Adrenal gland (tissue), 12 donors: Measurements from ENCODE around the gene DHRS1. TPM values are rescaled to one million over a fixed set of nuclear protein-coding genes. Genes with fewer than 3 reads are reported as not detected.

Experiments used
- DNase-seq, 7 donors: peaks; one replicate each; pipeline ENCODE4 v3.0.0-alpha.2; 2019 to 2020
- H3K27ac ChIP-seq, 5 donors: fragments of 200-600 bp; sonication (generic) in 4 of 5; 1 replicate in 3 of 5; 2 replicates in 2 of 5; pipeline versions ENCODE4 v1.5.1 to v1.8.0; 2016 to 2020; ENCODE audit warnings: mild to moderate bottlenecking in 1 of 5
- H3K27me3 ChIP-seq: fragments of 200-600 bp; 2 replicates; pipeline ENCODE4 v1.8.0; 2021
- H3K36me3 ChIP-seq, 2 donors: fragments of 200-600 bp; replicated peaks in 1 of 2; 1 replicate in 1 of 2; 2 replicates in 1 of 2; pipeline versions ENCODE4 v1.5.1 to v1.8.0; 2018 to 2022
- H3K4me1 ChIP-seq, 2 donors: fragments of 200-600 bp; replicated peaks in 1 of 2; 1 replicate in 1 of 2; 2 replicates in 1 of 2; pipeline versions ENCODE4 v1.5.1 to v1.8.0; 2018 to 2021
- H3K4me3 ChIP-seq, 4 donors: fragments of 200-600 bp; sonication (generic) in 3 of 4; one replicate each; pipeline ENCODE4 v1.5.1; 2016 to 2018
- H3K9me3 ChIP-seq, 3 donors: fragments of 200-600 bp; sonication (generic) in 1 of 3; replicated peaks in 1 of 3; 1 replicate in 2 of 3; 2 replicates in 1 of 3; pipeline versions ENCODE4 v1.5.1 to v1.8.0; 2016 to 2021
- POLR2A ChIP-seq, 2 donors: fragments of 450-650 bp; IDR thresholded peaks; one replicate each; pipeline ENCODE4 v1.6.1; 2017; ENCODE audit warnings: antibody characterized with exemption in 2 of 2, mild to moderate bottlenecking in 2 of 2, moderate library complexity in 1 of 2
- whole genome bisulfite sequencing, 4 donors: extraction: QIAGEN DNeasy Blood & Tissue Kit in 2 of 4; methylation state at CpG; one replicate each; pipeline versions ENCODE4 v1.1.5 to v1.1.7; 2013 to 2017; 5-methylcytosine and 5-hydroxymethylcytosine counted together
- intact Hi-C, 2 donors: fragments of 100-400 bp; cut with DNase I; formaldehyde crosslinking; loops; one replicate each; pipeline versions ENCODE4 v1.14.1 to v1.15.0; 2022 to 2023
- polyA plus RNA-seq, 3 donors: library from polyadenylated mRNA; stranded (reverse); fragments of 200-250 nt in 2 of 3; fragments of 350-450 nt in 1 of 3; fragmentation: Illumina TruSeq in 1 of 3; extraction: RNeasy Lipid Tissue Mini Kit (QIAGEN cat#74804) in 1 of 3; gene quantifications; one replicate each; pipeline ENCODE4 v1.2.3, GENCODE V29; 2013 to 2014
- total RNA-seq, 9 donors: library from RNA; depleted of rRNA in 4 of 9; stranded (reverse); fragments of >200 nt in 4 of 9; fragments of 120-200 nt in 1 of 9; fragmentation: NEBNext Ultra II Directional in 1 of 9; extraction: Animal tissue kit (Norgen Biotek cat#: 25700) in 1 of 9; gene quantifications; one replicate each; pipeline versions ENCODE4 v1.1.0 to v1.2.4, GENCODE V29; 2013 to 2023
- TF ChIP-seq, protein P1 (sequence below), 6 experiments: fragments of 450-650 bp in 4 of 6; fragments of 200-600 bp in 2 of 6; sonication (generic) in 1 of 6; IDR thresholded peaks; 1 replicate in 5 of 6; 2 replicates in 1 of 6; pipeline versions ENCODE4 v1.5.1 to v1.8.0; 2016 to 2021; ENCODE audit warnings: antibody characterized with exemption in 6 of 6, mild to moderate bottlenecking in 2 of 6, moderate library complexity in 1 of 6
- donor health status: healthy with polysubstance abuse.
- donor health status: Bipolar disorder and iron deficiency.
- donor health status: DM: yes; HTN: yes; CAD: no.
- donor health status: DM: no; HTN: no; CAD: no.
- donor health status: DM: no; HTN: no; CAD: no.
- donor health status: DM: yes; HTN: yes; CAD: no.

DHRS1 gene
- total and polyA plus RNA-seq, 12 donors = 11.4 to 68.1 (median 36.8) TPM

DNA sequence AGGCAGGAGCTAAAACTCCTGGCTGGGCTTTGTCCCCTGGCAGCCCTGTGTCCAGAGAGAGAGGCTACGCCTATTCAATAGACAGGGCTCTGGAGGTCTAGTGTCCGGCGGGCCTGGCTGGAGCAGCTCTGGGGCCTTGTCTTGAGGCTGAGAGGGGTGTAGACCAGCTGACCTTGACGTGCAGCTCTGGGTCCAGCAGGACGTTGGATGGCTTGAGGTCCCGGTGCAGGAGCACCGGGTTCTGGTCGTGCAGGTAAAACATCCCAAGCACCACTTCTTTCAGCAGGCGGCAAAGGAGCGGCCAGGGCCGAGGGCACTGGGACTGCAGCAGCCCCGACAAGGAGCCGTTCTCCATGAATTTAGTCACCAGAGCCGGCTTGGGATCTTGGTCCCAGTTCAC, 39.3 kb upstream of the DHRS1 start:
- H3K27me3 ChIP-seq = peaks cover 11% of the 10 kb centered on the region
- DNase-seq = no peak
- intact Hi-C loops = no loop called here

DNA sequence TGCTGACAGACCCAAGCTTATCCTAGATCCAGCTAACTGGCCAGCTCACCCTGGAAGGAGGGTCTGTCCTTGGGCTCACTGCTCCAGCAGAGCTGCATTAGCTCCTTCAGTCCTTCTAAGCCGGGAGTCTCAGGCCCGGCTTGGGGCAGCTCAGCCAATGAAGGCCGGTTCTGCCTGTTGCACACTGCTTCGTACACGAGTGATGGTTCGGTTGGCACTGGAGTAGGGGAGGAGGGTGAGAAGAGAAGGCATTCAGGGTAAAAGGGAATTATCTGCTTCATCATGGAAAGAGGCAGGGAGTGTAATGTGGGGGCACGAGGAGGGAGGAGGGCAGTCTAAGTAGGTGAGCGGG, 38.2 kb upstream of the DHRS1 start:
- H3K4me3 ChIP-seq = no peak overlapping the region
- peaks cover 0 to 18% of the 10 kb centered on the region in 2 donors for H3K4me1 ChIP-seq
- no peaks in the 10 kb centered on the region for H3K9me3 ChIP-seq
- peaks cover 11% of the 10 kb centered on the region for H3K27me3 ChIP-seq
- intact Hi-C loops = no loop called here
- no peaks in the 10 kb centered on the region for H3K36me3 ChIP-seq
- no peak for DNase-seq
- no peak overlapping the region for H3K27ac ChIP-seq
- TF ChIP-seq POLR2A (IDR thresholded peaks at IDR 0.05) = no peak
- TF ChIP-seq, protein P1, sequence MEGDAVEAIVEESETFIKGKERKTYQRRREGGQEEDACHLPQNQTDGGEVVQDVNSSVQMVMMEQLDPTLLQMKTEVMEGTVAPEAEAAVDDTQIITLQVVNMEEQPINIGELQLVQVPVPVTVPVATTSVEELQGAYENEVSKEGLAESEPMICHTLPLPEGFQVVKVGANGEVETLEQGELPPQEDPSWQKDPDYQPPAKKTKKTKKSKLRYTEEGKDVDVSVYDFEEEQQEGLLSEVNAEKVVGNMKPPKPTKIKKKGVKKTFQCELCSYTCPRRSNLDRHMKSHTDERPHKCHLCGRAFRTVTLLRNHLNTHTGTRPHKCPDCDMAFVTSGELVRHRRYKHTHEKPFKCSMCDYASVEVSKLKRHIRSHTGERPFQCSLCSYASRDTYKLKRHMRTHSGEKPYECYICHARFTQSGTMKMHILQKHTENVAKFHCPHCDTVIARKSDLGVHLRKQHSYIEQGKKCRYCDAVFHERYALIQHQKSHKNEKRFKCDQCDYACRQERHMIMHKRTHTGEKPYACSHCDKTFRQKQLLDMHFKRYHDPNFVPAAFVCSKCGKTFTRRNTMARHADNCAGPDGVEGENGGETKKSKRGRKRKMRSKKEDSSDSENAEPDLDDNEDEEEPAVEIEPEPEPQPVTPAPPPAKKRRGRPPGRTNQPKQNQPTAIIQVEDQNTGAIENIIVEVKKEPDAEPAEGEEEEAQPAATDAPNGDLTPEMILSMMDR (IDR thresholded peaks at IDR 0.05) = no peak
- 89 to 93% (median 90%) methylated on average over 8 of the region's 8 CpGs for WGBS, 4 donors

More for the DNA sequence above, 39.3 kb upstream of the DHRS1 start:
- no peak for TF ChIP-seq POLR2A (IDR thresholded peaks at IDR 0.05)
- TF ChIP-seq, protein P1 (IDR thresholded peaks at IDR 0.05) = no peak
- Histone ChIP-seq H3K4me3 (peak overlapping the region in 1 of 4 donors; percentile 42), H3K9me3 (no peaks in the 10 kb centered on the region), H3K27ac (no peak overlapping the region), H3K4me1 (peaks cover 0 to 10% of the 10 kb centered on the region in 2 donors), H3K36me3 (no peaks in the 10 kb centered on the region)
- WGBS, 4 donors = 82 to 88% (median 84%) methylated on average over 12 to 14 of the region's 14 CpGs; no CpG with 5 or more reads in 1 of the 4 donors

DNA sequence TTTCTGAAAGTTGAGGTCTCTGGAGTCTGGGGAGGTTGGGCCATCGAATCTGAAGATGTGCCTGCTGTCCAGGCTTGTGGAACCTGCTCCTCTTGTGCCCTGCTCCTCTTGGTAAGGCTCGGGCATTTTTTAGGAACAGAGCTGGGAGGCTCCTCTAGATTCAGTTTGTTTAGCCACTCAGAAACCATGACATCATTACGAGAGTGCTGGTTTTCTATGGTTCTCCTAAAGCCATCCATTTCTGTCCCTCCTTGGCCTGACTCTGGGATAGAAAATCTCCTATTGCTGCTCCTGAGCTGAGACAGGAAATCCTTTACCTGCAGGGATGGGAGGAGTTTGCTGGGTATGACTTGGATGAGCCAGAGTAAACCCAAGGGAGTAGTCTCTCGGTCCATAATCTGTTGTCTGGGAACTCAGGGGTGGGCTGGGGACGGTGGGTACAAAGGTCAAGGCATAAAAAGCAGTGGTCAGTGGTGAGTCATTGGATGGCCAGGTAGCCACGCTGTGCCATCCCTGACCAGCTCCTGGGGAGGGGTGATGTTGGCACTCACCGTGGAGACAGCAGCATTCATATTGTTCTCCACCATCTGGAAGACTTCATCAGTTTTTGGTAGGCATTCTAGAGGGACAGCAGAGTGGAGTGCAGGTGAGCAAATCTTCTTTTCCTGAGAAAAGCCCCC, 37.7 kb upstream of the DHRS1 start:
- Histone ChIP-seq H3K27ac (no peak overlapping the region), H3K36me3 (no peaks in the 10 kb centered on the region), H3K27me3 (peaks cover 11% of the 10 kb centered on the region), H3K4me3 (no peak overlapping the region), H3K9me3 (no peaks in the 10 kb centered on the region), H3K4me1 (peaks cover 0 to 23% of the 10 kb centered on the region in 2 donors)
- no peak for DNase-seq
- TF ChIP-seq, protein P1 (IDR thresholded peaks at IDR 0.05) = no peak
- TF ChIP-seq POLR2A (IDR thresholded peaks at IDR 0.05) = no peak
- intact Hi-C loops = no loop called here
- 75 to 91% (median 88%) methylated on average over 7 of the region's 7 CpGs for WGBS, 4 donors

- intact Hi-C loops = no loop called here
- H3K27me3 ChIP-seq = peaks cover 11% of the 10 kb centered on the region
Observed at GRCh38 chr14:24335461-24336171, 36.0 kb upstream of the DHRS1 start.

More at GRCh38 chr14:24335461-24336171, 36.0 kb upstream of the DHRS1 start:
- DNase-seq = peak in 1 of 7 donors; percentile 50
- H3K4me3 ChIP-seq = peak overlapping the region in 1 of 4 donors; percentile 31
- H3K27ac ChIP-seq = peak overlapping the region in 2 of 5 donors; percentile 8 to 51
- TF ChIP-seq, protein P1 (IDR thresholded peaks at IDR 0.05) = no peak
- TF ChIP-seq POLR2A (IDR thresholded peaks at IDR 0.05) = no peak
- no peaks in the 10 kb centered on the region for H3K36me3 ChIP-seq
- 67 to 78% (median 71%) methylated on average over 10 to 12 of the region's 12 CpGs for WGBS, 4 donors
- H3K4me1 ChIP-seq = peaks cover 0 to 24% of the 10 kb centered on the region in 2 donors
- no peaks in the 10 kb centered on the region for H3K9me3 ChIP-seq
